Measurements from ENCODE around the gene SLC25A23. TPM values are rescaled to one million over a fixed set of nuclear protein-coding genes. Genes with fewer than 3 reads are reported as not detected.
A peak's percentile ranks its signal among the peaks of the same experiment; 100 is the strongest.

Gene SLC25A23
- total and polyA plus RNA-seq, 9 of the 15 experiments (the other 6 are each of a cell fraction or from before 2014, with no cell fraction given): 6.1 to 72.0 (median 26.6) TPM

GRCh38 chr19:6459262-6460098 lies at the start of gene SLC25A23 (continued):
- TF ChIP-seq, protein P1, sequence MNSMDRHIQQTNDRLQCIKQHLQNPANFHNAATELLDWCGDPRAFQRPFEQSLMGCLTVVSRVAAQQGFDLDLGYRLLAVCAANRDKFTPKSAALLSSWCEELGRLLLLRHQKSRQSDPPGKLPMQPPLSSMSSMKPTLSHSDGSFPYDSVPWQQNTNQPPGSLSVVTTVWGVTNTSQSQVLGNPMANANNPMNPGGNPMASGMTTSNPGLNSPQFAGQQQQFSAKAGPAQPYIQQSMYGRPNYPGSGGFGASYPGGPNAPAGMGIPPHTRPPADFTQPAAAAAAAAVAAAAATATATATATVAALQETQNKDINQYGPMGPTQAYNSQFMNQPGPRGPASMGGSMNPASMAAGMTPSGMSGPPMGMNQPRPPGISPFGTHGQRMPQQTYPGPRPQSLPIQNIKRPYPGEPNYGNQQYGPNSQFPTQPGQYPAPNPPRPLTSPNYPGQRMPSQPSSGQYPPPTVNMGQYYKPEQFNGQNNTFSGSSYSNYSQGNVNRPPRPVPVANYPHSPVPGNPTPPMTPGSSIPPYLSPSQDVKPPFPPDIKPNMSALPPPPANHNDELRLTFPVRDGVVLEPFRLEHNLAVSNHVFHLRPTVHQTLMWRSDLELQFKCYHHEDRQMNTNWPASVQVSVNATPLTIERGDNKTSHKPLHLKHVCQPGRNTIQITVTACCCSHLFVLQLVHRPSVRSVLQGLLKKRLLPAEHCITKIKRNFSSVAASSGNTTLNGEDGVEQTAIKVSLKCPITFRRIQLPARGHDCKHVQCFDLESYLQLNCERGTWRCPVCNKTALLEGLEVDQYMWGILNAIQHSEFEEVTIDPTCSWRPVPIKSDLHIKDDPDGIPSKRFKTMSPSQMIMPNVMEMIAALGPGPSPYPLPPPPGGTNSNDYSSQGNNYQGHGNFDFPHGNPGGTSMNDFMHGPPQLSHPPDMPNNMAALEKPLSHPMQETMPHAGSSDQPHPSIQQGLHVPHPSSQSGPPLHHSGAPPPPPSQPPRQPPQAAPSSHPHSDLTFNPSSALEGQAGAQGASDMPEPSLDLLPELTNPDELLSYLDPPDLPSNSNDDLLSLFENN (IDR thresholded peaks at IDR 0.05; ENCODE audit: low read depth in 2 of 2, low read length in 2 of 2): no peak
- no peak for TF ChIP-seq NR3C1 (CRISPR knock-in tag; IDR thresholded peaks at IDR 0.05)
- no peak for TF ChIP-seq EZH2 (IDR thresholded peaks at IDR 0.05; ENCODE audit: borderline replicate concordance, low read depth, low read length)
- TF ChIP-seq HIVEP1 (CRISPR knock-in tag; IDR thresholded peaks at IDR 0.05): no peak
- no peak for TF ChIP-seq CREB3 (tag; conservative IDR thresholded peaks at IDR 0.05; ENCODE audit: low read depth)
- TF ChIP-seq XRCC4 (IDR thresholded peaks at IDR 0.05; ENCODE audit: extremely low read depth, insufficient read depth, insufficient read length): no peak
- TF ChIP-seq ZNF134 (CRISPR knock-in tag; conservative IDR thresholded peaks at IDR 0.05): no peak
- no peak for TF ChIP-seq E4F1 (CRISPR knock-in tag; IDR thresholded peaks at IDR 0.05; ENCODE audit: borderline replicate concordance)
- TF ChIP-seq XRCC5 (IDR thresholded peaks at IDR 0.05; ENCODE audit: low read depth, low read length): no peak
- no peak for TF ChIP-seq FOXO4 (CRISPR knock-in tag; IDR thresholded peaks at IDR 0.05)
- TF ChIP-seq CREB3L1 (IDR thresholded peaks at IDR 0.05; ENCODE audit: borderline replicate concordance, low read depth): 0 out of 2 replicates have a peak, but pooled peaks have one; percentile 11
- no peak for TF ChIP-seq ZNF57 (CRISPR knock-in tag; IDR thresholded peaks at IDR 0.05)
- TF ChIP-seq STAT5B (CRISPR knock-in tag; IDR thresholded peaks at IDR 0.05): no peak
- no peak for TF ChIP-seq PTBP1 (IDR thresholded peaks at IDR 0.05; ENCODE audit: low read depth, low read length)
- TF ChIP-seq ZEB2 (IDR thresholded peaks at IDR 0.05): no peak
- TF ChIP-seq, protein P2, sequence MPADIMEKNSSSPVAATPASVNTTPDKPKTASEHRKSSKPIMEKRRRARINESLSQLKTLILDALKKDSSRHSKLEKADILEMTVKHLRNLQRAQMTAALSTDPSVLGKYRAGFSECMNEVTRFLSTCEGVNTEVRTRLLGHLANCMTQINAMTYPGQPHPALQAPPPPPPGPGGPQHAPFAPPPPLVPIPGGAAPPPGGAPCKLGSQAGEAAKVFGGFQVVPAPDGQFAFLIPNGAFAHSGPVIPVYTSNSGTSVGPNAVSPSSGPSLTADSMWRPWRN (IDR thresholded peaks at IDR 0.05; ENCODE audit: low read depth): no peak

Data from K562 (cell line).